ENCODE data around the gene CFAP99.

CFAP99 gene

DNA sequence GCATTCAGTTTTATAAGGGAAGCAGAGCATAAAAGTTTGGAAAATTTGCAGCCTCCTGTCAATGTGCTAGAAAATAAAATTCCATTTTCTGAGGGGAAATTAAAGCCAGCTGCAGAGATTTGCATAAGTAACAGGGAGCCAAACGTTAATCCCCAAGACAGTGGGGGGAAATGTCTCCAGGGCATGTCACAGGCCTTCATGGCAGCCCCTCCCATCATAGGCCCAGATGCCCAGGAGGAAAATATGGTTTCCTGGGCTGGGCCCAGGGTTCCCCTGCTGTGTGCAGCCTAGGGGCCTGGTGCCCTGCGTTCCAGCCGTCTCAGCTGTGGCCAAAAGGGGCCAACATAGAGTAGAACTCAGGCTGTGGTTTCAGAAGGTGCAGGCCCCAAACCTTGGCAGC lies 59.5 kb downstream of the CFAP99 start:
- no peak for DNase-seq

DNA sequence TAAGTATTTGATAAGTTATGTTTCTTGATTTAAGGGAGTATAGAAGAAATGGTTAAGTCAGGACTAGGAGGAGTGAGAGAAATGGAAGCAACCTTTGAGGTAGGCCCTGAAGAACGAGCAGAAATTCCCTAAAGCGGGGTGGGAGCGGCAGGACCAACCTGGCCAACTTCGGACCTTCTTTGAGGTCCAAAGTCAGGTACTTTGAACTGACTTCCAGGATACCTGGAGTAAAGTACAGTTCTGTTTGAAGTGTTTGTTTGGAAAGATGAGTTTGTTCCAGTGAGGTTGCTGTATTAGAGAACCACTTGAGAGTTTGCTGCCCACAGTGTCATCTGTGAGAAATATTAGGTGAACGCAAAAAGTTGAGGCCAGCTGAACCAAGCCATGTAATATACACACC lies 61.9 kb downstream of the CFAP99 start:
- DNase-seq, result no peak

DNA sequence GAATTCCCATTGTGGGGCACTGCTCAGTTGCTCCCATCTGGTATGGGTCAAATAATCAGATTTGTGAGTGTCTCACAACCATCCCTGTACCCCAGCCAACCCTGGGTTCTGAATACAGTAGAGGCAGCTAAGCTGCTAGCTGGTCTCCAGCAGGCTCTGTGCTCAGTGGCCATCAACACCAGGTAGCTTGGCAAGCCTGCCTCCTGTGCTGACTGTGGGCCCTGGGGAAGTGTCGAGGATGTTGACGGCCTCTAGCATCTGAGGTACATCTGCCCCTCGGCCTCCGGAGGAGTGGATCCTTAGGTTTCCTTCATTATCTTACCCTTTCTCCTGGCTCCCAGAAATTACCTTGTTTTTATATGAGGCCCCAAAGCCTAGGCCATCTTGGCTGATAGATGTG lies 63.4 kb downstream of the CFAP99 start:
- DNase-seq, result no peak

DNA sequence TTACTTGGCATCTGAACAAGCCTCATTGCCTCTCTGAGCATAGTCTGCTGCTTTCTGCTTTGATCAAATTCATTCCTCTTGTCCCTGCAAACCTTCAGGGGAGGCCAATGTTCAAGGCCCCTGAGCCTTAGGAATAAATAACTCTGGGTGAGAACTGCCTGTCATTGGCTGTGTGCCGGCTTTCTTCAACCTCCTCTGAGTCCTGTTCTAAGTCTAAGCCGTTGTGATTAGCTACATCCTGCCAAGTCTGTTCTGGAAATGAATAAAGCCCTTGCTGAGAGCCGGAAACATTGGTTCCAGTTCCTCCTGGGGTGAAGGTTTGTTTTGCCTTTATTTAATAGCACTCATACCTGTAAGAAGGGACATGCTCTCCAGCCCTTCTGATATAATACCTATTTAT lies 63.9 kb downstream of the CFAP99 start:
- no peak for DNase-seq

DNA sequence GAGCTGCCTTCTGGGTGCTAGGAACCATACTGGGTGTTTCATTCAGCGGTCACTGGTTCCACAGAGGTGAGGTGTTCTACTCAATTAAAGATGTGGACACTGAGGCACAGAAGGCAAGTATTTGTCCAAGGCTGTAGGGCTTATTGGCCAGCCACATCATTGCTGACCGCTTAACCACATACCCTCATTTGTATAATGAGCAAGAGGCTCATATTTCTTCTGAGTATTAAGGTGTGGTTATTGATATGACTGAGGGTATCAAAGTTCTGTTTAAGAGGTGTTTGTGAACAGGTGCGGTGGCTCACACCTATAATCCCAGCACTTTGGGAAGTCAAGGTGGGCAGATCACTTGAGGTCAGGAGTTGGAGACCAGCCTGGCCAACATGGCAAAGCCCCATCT lies 64.5 kb downstream of the CFAP99 start:
- DNase-seq, result no peak

DNA sequence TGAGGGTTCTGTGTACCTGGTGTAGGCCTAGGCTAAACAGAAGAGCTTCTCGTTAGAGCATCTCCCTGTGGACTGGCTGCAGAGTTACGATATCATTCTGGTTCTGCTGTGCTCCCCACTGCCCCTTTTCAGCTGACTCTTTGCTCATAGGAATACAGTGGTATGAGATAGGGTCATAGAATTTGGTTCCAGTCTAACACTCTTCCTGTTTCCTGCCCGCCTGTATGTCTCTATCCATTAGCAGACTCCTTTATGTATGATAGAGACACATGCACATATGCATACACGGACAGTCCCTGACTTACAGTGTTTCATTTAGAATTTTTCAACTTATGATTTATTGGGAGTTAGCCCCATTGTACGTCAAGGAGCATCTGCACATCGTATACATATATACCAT lies 65.4 kb downstream of the CFAP99 start:
- no peak for DNase-seq

DNA sequence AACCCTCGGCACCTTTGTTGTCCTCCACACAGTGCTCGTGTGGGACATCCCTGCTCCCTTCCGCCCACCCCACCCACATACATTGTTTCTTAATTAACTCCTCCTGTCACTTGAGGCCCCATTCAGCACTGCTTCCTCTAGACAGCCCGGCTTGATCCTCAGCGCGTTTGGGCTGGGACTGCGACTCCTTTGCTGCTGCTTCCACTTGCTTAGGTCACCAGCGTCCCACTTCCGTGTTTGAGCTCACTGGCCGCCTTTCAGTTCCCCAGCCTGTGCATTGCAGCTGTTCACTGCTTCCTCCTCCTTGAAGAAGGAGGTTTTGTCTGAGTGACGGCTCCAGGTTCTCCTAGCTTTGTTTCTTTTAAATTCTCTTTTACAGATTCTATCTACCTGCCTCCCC lies 66.2 kb downstream of the CFAP99 start:
- DNase-seq, result peak; percentile 45

DNA sequence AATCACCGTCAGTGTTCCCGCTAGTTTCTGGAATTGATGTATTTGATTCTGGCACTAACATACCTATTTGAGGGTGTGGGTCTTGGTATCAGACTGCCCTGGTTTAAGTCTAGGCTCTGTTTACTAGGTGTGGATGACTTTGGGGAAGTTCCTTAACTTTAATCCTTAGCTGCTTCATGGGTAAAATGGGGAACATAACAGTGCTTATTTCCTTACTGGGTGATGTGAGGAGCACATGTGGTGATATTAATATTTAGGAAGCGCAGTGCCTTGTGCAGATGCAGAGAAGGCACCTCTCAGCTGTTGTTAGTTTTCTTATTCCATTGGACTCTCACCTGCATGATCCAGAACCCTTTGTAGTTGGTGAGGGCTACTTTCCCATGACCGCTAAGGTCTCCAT lies 67.2 kb downstream of the CFAP99 start:
- no peak for DNase-seq

DNA sequence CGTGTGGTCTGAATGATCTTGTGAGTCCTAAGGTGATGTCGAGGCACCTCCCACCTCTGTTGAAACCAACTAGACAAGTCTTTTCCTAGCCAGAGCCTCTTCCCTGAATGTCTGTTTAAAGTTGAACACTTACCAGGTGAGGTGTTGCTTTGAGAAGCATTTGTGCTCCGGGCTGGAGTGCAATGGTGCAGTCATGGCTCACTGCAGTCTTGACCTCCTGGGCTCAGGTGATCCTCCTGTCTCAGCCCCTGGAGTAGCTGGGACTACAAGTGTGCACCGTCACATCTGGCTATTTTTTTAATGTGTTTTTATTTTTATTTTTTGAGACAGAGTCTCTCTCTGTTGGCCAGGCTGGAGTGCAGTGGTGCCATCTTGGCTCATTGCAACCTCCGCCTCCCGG lies 68.2 kb downstream of the CFAP99 start:
- DNase-seq, result no peak

DNA sequence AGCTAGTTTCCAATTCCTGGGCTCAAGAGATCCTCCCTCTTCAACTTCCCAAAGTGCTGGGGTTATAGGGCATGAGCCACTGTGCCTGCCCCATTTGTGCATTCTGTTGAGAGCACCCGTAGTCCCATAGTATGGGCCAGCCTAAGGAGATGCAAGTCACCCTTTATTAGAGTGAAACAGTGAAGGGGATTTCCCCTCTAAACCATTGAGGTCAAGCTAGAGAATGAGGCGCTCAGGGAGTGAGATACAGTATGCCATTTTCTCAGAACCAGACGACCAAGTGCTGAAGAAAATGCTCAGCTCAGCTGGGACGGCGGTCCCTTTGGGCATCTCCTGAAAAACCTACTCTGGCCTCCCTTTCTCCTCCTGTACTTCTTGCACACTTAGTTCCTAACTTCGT lies 68.9 kb downstream of the CFAP99 start:
- no peak for DNase-seq

DNA sequence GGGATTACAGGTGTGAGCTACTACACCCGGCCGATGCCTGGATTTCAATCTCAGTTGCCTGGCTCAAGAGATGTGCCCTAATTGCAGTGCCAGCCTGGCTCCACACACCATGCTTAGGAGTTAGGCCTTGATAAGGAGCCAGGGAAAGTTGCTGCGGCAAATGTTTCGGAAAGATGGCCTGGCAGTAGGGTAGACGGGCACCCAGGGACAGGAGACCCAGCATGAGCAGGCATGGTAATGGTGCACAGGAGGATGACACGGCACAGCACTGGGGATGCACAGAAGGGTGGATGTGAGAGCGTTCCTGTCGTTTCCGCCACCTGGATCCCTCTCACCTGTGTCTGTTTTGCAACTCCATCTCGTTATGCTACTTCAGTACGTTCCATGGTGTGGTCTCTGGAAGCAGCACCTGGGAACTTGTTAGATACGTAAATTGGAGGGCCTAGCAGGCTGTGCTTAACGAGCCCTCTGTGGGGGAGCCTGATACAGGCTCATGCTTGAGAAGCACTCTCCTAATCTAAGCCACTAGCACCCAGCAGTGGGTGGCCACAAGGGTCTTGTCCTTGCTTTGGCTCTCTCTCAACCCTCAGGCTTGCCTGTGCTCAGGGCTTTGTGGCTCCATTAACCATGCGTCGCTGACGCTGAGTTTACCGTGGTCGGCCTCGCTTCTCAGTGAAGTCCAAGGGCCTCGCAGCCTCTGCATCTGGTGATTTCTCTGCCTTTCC lies 70.5 kb downstream of the CFAP99 start:
- no peak for DNase-seq

DNA sequence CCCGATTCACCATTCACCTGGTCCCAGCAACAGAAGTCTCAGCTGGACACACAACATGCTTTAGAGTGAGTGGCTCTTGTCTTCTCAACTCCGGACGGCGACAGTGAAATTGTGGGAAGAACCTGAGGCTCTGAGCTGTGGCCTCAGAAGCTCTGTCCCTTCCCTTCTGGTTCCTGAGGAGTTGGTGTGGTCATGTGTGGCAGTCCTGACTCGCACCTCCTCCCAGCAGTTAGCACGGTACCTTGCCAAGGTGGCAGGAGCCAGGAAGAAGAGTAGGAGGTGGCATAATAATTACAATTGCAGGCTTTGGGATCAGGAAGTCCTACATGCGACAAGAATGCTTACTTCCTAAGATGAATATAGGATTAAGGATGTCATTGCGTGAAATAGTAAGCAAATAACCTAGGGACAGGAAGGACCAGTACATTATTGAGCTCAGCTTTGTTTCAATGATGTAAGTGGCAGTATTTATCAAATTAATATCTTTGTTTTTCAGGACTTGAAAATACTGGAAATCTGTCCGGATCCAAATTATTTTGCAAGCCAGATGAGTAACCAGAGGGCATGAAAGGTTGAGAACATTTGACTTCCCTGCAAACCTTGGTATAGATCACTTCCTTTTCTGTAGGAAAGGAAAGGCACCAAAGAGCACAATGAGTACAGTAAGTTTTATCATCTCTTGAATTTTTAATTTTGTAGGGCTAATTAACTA lies 71.2 kb downstream of the CFAP99 start:
- DNase-seq, result no peak

DNA sequence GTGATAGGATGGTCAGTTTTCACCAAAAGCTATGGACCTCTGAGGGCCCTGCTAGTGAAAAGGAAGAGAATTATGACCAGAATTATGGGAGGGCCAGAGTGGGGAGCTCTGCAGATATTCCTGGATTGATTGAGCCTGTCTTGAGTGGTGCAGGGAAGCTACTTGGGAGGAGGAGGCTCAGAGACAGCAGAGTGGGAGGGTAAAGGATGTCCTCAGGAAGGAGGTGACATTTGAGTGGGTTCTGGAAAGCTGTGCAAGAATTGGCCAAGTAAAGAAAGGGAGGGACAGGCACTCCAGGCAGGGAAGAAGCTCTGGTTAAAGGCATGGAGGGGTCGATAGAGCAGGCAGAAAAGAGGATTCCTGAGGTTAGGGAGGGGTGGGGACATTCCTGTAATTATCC lies 74.2 kb downstream of the CFAP99 start:
- no peak for DNase-seq

DNA sequence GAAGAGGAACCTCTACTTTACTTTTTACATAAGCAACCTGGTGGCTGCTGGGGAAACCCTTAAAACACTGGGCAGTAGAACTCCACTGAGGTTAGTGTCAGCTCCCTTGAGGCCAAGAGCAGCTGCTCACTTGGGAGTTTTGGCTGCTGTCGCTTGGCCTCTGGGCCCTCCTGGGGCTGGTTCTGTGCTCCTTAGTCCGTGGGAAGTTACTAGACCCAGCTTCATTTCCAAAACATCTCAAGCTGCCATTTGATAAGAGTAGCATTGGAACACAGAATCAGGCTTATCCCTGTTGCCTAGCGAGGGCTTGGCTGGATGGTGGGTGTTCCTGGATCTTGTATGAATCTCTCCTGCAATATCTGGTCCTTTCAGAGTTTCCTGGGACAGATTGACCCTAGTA lies 76.2 kb downstream of the CFAP99 start:
- DNase-seq, result no peak

DNA sequence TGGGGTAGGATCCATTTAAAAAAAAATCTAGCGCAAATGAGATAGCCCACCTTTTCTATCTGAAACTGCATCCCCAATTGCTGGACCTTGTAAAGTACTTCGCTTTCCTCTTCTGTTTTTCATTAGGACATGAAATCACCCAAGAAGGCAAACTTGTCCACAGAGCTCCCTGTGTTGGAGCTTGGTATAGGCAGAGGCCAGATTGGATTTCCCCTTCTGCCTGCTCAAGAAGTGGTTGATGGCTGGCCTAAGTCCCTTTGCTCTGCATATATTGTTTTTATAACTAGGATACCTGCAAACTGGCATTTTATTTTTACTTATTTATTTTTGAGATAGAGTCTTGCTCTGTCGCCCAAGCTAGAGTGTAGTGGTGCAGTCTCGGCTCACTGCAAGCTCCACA lies 78.6 kb downstream of the CFAP99 start:
- DNase-seq, result no peak

DNA sequence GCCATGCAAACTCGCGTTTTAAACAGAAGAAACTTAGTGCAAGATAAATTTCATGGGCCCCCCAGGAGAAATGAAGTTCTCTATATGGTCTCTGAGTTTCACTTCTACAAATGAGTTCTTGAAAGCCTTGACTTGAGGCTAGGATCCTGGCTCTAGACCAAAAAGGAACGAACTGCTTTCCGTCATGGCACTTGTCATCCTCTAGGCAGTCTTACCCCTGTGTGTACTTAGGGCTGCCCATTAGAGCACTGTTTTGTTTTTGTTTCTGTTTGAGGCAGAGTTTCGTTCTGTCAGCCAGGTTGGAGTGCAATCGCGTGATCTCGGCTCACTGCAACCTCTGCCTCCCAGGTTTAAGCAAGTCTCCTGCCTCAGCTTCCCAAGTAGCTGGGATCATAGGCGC lies 79.2 kb downstream of the CFAP99 start:
- no peak for DNase-seq

DNA sequence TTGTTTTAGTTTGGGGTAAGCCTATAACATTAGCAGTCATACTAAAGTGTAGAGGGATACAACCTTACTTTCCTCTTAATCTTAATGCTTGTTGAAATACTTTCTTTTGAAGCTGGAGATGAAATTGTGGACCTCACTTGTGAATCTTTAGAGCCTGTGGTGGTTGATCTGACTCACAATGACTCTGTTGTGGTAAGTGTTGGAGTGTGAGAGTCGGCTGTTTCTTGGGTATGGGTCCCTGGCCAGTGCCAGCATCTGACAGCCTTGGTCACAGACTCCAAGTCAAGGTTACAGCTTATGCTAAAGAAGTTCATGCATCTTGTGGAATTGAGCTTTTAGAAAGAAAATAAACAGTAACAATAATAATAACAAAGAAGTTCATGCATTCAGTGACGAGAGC lies 81.8 kb downstream of the CFAP99 start:
- no peak for DNase-seq

DNA sequence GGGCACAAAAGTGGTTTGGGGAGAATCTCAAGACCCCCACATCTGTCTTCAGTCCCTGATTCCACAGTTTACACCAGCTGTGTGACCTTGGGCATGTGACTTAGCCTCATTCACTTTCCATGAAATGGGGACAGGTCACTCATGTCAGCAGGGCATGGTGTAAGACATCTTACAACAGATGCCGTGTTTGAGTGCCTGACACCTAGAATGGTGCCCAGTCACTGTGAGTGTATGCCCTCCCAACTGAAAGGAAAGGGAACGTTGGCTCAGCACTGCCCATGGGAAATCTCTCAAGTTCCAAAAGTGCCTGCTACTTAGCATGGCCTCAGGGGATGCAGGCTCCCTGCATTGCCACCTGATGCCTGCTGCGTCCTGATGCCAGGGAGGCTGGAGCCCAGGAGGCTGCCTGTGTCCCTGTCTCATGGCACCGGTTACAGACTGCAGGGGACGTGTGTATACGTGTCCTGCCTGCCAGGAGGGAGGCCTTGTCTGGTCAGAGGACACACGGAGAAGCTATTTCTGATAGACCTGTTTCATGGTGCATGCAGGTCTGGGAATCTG lies 82.4 kb downstream of the CFAP99 start:
- DNase-seq, result no peak

DNA sequence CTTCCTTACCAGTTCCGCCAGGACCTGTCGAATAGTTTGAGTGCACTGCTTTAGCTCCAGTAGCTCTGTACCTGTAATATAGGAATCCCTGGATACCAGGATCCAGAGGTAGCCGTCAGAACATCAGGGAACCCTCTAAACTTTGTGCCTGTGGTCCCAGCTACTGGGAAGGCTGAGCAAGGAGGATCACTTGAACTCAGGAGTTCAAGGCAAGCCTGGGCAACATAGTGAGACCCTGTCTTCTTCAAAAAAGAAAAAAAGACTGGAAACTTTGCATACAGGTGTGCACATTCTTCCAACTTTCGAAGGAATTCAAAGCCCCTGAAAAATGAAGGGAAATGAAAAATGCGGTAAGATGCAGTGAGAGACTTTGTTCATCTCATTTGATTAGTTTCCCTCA lies 85.1 kb downstream of the CFAP99 start:
- no peak for DNase-seq

DNA sequence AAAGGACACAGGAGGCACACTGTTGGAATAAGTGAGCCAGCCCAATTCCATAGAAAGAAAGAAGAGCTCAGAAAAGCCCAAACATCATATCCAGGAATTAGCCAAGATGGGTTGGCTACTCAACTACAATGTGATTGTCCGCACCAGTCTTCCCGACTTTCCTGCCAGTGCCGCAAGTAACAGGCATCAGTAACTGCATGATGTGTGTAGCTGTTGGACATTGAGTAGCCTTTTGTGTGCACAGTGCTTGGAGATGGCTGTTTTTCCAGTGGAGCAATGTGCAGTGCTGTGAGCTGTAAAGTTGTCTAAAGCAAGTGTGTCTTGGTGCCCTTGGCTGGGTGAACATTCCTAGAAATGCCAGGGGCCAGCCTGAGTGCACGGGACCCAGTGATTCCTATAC lies 88.5 kb downstream of the CFAP99 start:
- DNase-seq, result no peak

DNA sequence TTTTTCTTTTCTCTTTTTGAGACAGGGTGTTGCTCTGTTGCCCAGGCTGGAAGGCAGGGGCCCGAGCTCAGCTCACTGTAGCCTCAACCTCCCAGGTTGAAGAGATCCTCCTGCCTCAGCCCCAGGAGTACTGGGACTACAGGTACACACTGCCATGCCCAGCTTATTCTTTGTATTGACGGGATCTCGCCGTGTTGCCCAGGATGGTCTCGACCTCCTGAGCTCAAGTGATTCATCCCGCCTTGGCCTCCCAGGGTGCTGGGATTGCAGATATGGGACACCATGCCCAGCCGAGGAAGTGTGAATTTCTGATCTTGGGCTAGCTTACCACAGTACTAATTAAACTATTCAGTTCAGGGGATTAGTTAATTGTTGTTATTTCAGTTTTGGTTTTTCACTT lies 89.1 kb downstream of the CFAP99 start:
- no peak for DNase-seq

DNA sequence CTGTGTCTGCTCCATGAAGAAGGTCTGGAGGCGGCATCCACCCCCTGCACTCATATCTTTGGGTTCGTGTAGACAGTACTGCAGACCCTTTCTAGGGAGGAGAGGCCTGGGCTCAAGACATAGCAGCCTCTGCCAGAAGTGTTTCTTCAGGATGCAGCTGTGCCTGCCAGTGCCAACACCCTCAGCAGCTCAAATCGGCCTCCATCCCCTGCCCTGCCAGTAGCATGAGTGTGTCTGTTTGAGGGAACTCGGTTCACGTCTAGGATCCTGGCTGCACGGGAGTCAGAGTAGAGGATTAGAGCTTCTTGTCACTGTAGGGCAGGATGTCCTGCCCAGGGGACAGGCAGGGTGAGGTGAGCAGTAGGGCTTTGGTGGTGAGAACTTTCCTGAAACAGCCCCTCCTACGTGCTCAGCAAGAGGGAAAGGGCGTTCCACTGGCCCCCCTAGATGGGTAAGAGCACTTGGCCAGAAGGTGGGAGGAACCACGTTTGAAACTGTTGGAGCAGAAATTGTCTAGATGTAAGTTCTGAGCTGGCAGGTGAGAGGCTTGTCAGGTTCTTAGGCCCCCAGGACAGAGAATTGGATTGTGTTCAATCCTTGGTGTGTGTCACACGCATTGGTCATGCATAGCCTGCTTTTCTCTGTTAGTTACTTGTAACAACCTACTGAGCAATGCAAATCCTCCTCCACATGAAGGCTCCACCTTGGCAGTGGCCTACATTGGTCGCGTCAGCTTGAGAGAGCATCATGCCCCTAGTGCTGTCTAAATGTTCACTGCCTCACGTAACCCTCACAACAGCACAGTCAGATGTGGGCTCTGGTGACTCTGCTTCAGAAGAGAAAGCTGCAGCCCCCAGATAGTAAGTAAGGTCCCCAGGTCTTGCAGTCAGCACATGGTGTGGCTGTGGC lies 91.8 kb downstream of the CFAP99 start:
- no peak for DNase-seq

DNA sequence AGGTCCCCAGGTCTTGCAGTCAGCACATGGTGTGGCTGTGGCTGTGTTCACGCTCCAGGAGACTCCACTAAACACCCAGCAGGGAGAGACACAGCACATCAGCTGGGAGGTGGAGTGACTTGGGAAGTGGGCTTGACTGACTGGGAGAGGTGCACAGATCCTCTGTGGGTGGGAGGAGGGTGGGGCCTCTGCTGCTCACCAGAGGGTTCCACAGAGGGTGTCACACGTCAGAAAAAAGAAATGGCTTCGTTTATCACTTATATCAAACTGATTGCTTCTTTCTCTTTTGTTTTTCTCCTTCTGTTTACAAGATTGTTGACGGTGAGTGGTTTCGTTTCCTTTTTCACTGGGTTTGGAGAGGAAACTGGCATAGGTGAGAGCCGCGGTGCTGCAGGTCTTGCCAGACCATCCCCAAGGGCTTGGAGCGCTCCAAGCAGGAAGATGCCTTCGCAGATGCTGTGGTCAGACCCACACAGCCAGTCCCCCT lies 92.9 kb downstream of the CFAP99 start:
- DNase-seq, result no peak
